HL-60 (cell line): ENCODE measurements around the gene PCYT1A.

Experiments
- DNase-seq, 2 experiments: peaks; one replicate each; pipeline ENCODE4 v3.0.0-alpha.2; 2010 to 2020; ENCODE audit warnings: low read depth in 1 of 2, low spot score in 1 of 2
- H3K27ac ChIP-seq: fragments of 250-450 bp; sonication (Bioruptor Pico); replicated peaks from 2 replicates; pipeline ENCODE4 v1.5.1; 2020; ENCODE audit warnings: mild to moderate bottlenecking, moderate library complexity
- H3K27me3 ChIP-seq: fragments of 250-450 bp; sonication (Bioruptor Pico); 2 replicates; pipeline ENCODE4 v1.5.1; 2021; ENCODE audit warnings: mild to moderate bottlenecking, moderate library complexity; ENCODE audit not compliant: insufficient read depth, poor library complexity, severe bottlenecking
- H3K4me3 ChIP-seq: replicated peaks from 2 replicates; pipeline ENCODE4 v1.5.1; 2011; ENCODE audit warnings: mild to moderate bottlenecking, control low read depth, low read length; ENCODE audit not compliant: insufficient read depth
- CTCF ChIP-seq: IDR thresholded peaks from one replicate; pipeline ENCODE4 v1.5.1; 2011; ENCODE audit warnings: low read length, control low read depth, inconsistent platforms; ENCODE audit not compliant: insufficient read depth
- GABPA ChIP-seq: IDR thresholded peaks from 2 replicates; pipeline ENCODE4 v1.6.1; 2012; ENCODE audit warnings: low read depth
- POLR2AphosphoS5 ChIP-seq: IDR thresholded peaks from 2 replicates; pipeline ENCODE4 v1.6.1; 2012; ENCODE audit warnings: low read depth
- REST ChIP-seq: IDR thresholded peaks from 2 replicates; pipeline ENCODE4 v1.6.1; 2012; ENCODE audit warnings: low read depth; ENCODE audit not compliant: insufficient replicate concordance
- SPI1 ChIP-seq: IDR thresholded peaks from 2 replicates; pipeline ENCODE4 v1.6.1; 2012; ENCODE audit warnings: low read depth, mild to moderate bottlenecking, borderline replicate concordance

The PCYT1A gene

GRCh38 chr3:196195664-196196265 lies 91.8 kb downstream of the PCYT1A start:
- no peaks in the 10 kb centered on the region for H3K27me3 ChIP-seq
- no peak for DNase-seq
- H3K27ac ChIP-seq: no peak overlapping the region
- no peak overlapping the region for H3K4me3 ChIP-seq
- no peak for TF ChIP-seq SPI1
- no peak for TF ChIP-seq POLR2AphosphoS5
- TF ChIP-seq REST: no peak
- no peak for TF ChIP-seq GABPA
- TF ChIP-seq CTCF: no peak

GRCh38 chr3:196194542-196194915 lies 93.0 kb downstream of the PCYT1A start:
- DNase-seq: no peak
- Histone ChIP-seq H3K4me3 (no peak overlapping the region), H3K27me3 (no peaks in the 10 kb centered on the region), H3K27ac (peak overlapping the region; percentile 92)
- no peak for TF ChIP-seq POLR2AphosphoS5
- TF ChIP-seq REST: no peak
- TF ChIP-seq SPI1: no peak
- no peak for TF ChIP-seq GABPA
- TF ChIP-seq CTCF: no peak

- H3K27ac ChIP-seq: peak overlapping the region; percentile 92
- no peak for TF ChIP-seq GABPA
- TF ChIP-seq POLR2AphosphoS5: no peak
- TF ChIP-seq REST: no peak
- peak; percentile 55; the same call in 1 of the 2 replicates for TF ChIP-seq SPI1
- no peak for TF ChIP-seq CTCF
These were observed 93.6 kb downstream of the PCYT1A start for GRCh38 chr3:196193736-196194541.

More at GRCh38 chr3:196193736-196194541, 93.6 kb downstream of the PCYT1A start:
- Histone ChIP-seq H3K27me3 (no peaks in the 10 kb centered on the region), H3K4me3 (no peak overlapping the region)
- DNase-seq: peak; percentile 69 to 97
